Measurements from ENCODE around the gene DTX3. TPM values are rescaled to one million over a fixed set of nuclear protein-coding genes. Genes with fewer than 3 reads are reported as not detected.

The DTX3 gene
- total and polyA plus RNA-seq, 2 of the 13 experiments (the other 11 are each of a cell fraction or from before 2014, with no cell fraction given) = 9.0 to 27.2 TPM

- TF ChIP-seq NR2F1 (CRISPR knock-in tag; IDR thresholded peaks at IDR 0.05) (0 out of 4 replicates have a peak, but pooled peaks of 1 of the 2 experiments have one; percentile 33), UBTF (CRISPR knock-in tag; IDR thresholded peaks at IDR 0.05) (peak; percentile 82; the same call in 1 of the 2 replicates), NFE2 (CRISPR knock-in tag; IDR thresholded peaks at IDR 0.05) (no peak), ZNF776 (CRISPR knock-in tag; IDR thresholded peaks at IDR 0.05) (0 out of 2 replicates have a peak, but pooled peaks have one; percentile 21), TEAD3 (CRISPR knock-in tag; optimal IDR thresholded peaks at IDR 0.05; ENCODE audit: borderline replicate concordance) (peak; percentile 79), ZFP41 (CRISPR knock-in tag; IDR thresholded peaks at IDR 0.05; ENCODE audit: borderline replicate concordance) (peak; percentile 64; the same call in 1 of the 2 replicates), ZBTB38 (CRISPR knock-in tag; IDR thresholded peaks at IDR 0.05) (0 out of 2 replicates have a peak, but pooled peaks have one; percentile 67), ZNF121 (CRISPR knock-in tag; IDR thresholded peaks at IDR 0.05) (no peak), HOXA9 (CRISPR knock-in tag; IDR thresholded peaks at IDR 0.05; ENCODE audit: borderline replicate concordance) (peak; percentile 85; the same call in 1 of the 2 replicates), HNF1A (IDR thresholded peaks at IDR 0.05; ENCODE audit: low read depth) (no peak), HNF1A (CRISPR knock-in tag; IDR thresholded peaks at IDR 0.05; ENCODE audit: borderline replicate concordance) (0 out of 2 replicates have a peak, but pooled peaks have one; percentile 38), ZNF296 (CRISPR knock-in tag; conservative IDR thresholded peaks at IDR 0.05) (0 out of 2 replicates have a peak, but pooled peaks have one; percentile 16), MIER2 (CRISPR knock-in tag; IDR thresholded peaks at IDR 0.05) (no peak), ZNF614 (CRISPR knock-in tag; IDR thresholded peaks at IDR 0.05; ENCODE audit: borderline replicate concordance) (peak; percentile 21; the same call in 1 of the 2 replicates), ZNF367 (CRISPR knock-in tag; IDR thresholded peaks at IDR 0.05; ENCODE audit: borderline replicate concordance) (no peak), ZNF570 (CRISPR knock-in tag; IDR thresholded peaks at IDR 0.05; ENCODE audit: borderline replicate concordance) (no peak), ZNF160 (CRISPR knock-in tag; IDR thresholded peaks at IDR 0.05) (peak; percentile 64), ZBTB7B (CRISPR knock-in tag; IDR thresholded peaks at IDR 0.05) (0 out of 2 replicates have a peak, but pooled peaks have one; percentile 54), DNMT1 (CRISPR knock-in tag; IDR thresholded peaks at IDR 0.05) (no peak), CEBPG (CRISPR knock-in tag; IDR thresholded peaks at IDR 0.05) (no peak), ZNF790 (CRISPR knock-in tag; IDR thresholded peaks at IDR 0.05; ENCODE audit: borderline replicate concordance) (peak; percentile 41; the same call in 1 of the 2 replicates), SETDB1 (CRISPR knock-in tag; IDR thresholded peaks at IDR 0.05; ENCODE audit: borderline replicate concordance) (no peak)
Measured at GRCh38 chr12:57632958-57633840, 28.6 kb downstream of the DTX3 start, which contains the start of gene B4GALNT1 (continued).

Measured in HepG2 (cell line).